Left ventricle myocardium inferior (tissue), 1 donor: ENCODE data around the gene SNRPD3. TPM values are rescaled to one million over a fixed set of nuclear protein-coding genes. Genes with fewer than 3 reads are reported as not detected.

Source experiments
- DNase-seq: peaks from one replicate; pipeline ENCODE4 v3.0.0-alpha.2; 2020
- H3K27ac ChIP-seq: fragments of 200-600 bp; replicated peaks from 2 replicates; pipeline ENCODE4 v1.8.0; 2021
- H3K27me3 ChIP-seq: fragments of 200-600 bp; 2 replicates; pipeline ENCODE4 v1.8.0; 2021; ENCODE audit warnings: low read depth
- H3K36me3 ChIP-seq: fragments of 200-600 bp; 2 replicates; pipeline ENCODE4 v1.8.0; 2021
- H3K4me1 ChIP-seq: fragments of 200-600 bp; 2 replicates; pipeline ENCODE4 v1.8.0; 2021
- H3K4me3 ChIP-seq: fragments of 200-600 bp; 2 replicates; pipeline ENCODE4 v1.8.0; 2021; ENCODE audit warnings: mild to moderate bottlenecking, moderate library complexity
- H3K9me3 ChIP-seq: fragments of 200-600 bp; replicated peaks from 2 replicates; pipeline ENCODE4 v1.8.0; 2021
- CTCF ChIP-seq: fragments of 200-600 bp; IDR thresholded peaks from 2 replicates; pipeline ENCODE4 v1.8.0; 2021; ENCODE audit warnings: antibody characterized with exemption, mild to moderate bottlenecking, borderline replicate concordance
- intact Hi-C: fragments of 100-400 bp; cut with micrococcal nuclease; formaldehyde crosslinking; loops from one replicate; pipeline ENCODE4 v1.11.0; 2022
- total RNA-seq: library from RNA; stranded (reverse); fragmentation: NEBNext Ultra II Directional; extraction: Animal tissue kit (Norgen Biotek cat#: 25700); gene quantifications from one replicate; pipeline ENCODE4 v1.2.1, GENCODE V29; 2021
- donor health status: DM: no; HTN: yes; CAD: no; lungs with severe emphysema.

Gene SNRPD3
- total RNA-seq, 1 donor from 2014 or later: 69.9 TPM

GRCh38 chr22:24553597-24554312 lies 2.0 kb upstream of the SNRPD3 start:
- Histone ChIP-seq H3K36me3 (peaks cover 26% of the 10 kb centered on the region), H3K27ac (peak overlapping the region; percentile 94), H3K9me3 (no peaks in the 10 kb centered on the region), H3K27me3 (no peaks in the 10 kb centered on the region), H3K4me3 (peak overlapping the region; percentile 97), H3K4me1 (peaks cover 89% of the 10 kb centered on the region)
- intact Hi-C loops: no loop called here
- TF ChIP-seq CTCF: no peak
- peak; percentile 56 for DNase-seq

GRCh38 chr22:24554313-24555164 lies 1.3 kb upstream of the SNRPD3 start, which contains the start of gene GUCD1:
Gene GUCD1, minus strand, starts transcription at chr22:24555138. Its CDS starts 147 bp downstream, at chr22:24554991.
- DNase-seq: peak; percentile 22
- Histone ChIP-seq H3K4me3 (peak within 1 kb of the TSS; percentile 97), H3K27me3 (no peaks in the 10 kb centered on the region), H3K4me1 (peaks cover 89% of the 10 kb centered on the region), H3K27ac (peak within 1 kb of the TSS; percentile 94), H3K36me3 (peaks cover 29% of the 10 kb centered on the region), H3K9me3 (no peaks in the 10 kb centered on the region)
- intact Hi-C loops: no loop called here
- no peak for TF ChIP-seq CTCF

- no peaks in the 10 kb centered on the region for H3K27me3 ChIP-seq
- no peaks in the 10 kb centered on the region for H3K9me3 ChIP-seq
- DNase-seq: no peak
- intact Hi-C loops: no loop called here
- peaks cover 84% of the 10 kb centered on the region for H3K4me1 ChIP-seq
- no peak for TF ChIP-seq CTCF
- H3K27ac ChIP-seq: peak overlapping the region; percentile 42
- no peak overlapping the region for H3K4me3 ChIP-seq
- peaks cover 35% of the 10 kb centered on the region for H3K36me3 ChIP-seq
Measured at GRCh38 chr22:24559471-24559870, 3.7 kb downstream of the SNRPD3 start.

GRCh38 chr22:24563246-24563645 lies 7.4 kb downstream of the SNRPD3 start:
- peaks cover 34% of the 10 kb centered on the region for H3K36me3 ChIP-seq
- H3K9me3 ChIP-seq: no peaks in the 10 kb centered on the region
- H3K27me3 ChIP-seq: no peaks in the 10 kb centered on the region
- DNase-seq: no peak
- no peak for TF ChIP-seq CTCF
- H3K4me3 ChIP-seq: no peak overlapping the region
- intact Hi-C loops: no loop called here
- peak overlapping the region; percentile 89 for H3K27ac ChIP-seq
- peaks cover 90% of the 10 kb centered on the region for H3K4me1 ChIP-seq

GRCh38 chr22:24564376-24565058 lies 8.7 kb downstream of the SNRPD3 start:
- intact Hi-C loops: no loop called here
- H3K27me3 ChIP-seq: no peaks in the 10 kb centered on the region
- peaks cover 34% of the 10 kb centered on the region for H3K36me3 ChIP-seq
- no peak for TF ChIP-seq CTCF
- DNase-seq: no peak
- peaks cover 81% of the 10 kb centered on the region for H3K4me1 ChIP-seq
- H3K27ac ChIP-seq: peak overlapping the region; percentile 89
- H3K4me3 ChIP-seq: no peak overlapping the region
- H3K9me3 ChIP-seq: no peaks in the 10 kb centered on the region
